Activated naive CD4-positive, alpha-beta T cell treated with anti-CD3 and anti-CD28 coated beads for 36 hours (primary cell): ENCODE data around the gene ST3GAL5. TPM values are rescaled to one million over a fixed set of nuclear protein-coding genes. Genes with fewer than 3 reads are reported as not detected.

Experiments used
- CTCF ChIA-PET: fragments of 350-600 bp; sonication (Branson Sonifier 250); formaldehyde crosslinking; loops from one replicate; lab custom pipeline; 2021; ENCODE audit warnings: antibody characterized with exemption; lab: Charles Lee
- DNase-seq: peaks from one replicate; pipeline ENCODE4 v3.0.0-alpha.2; 2020
- H3K27ac Mint-ChIP-seq: one replicate; pipeline ENCODE4 v1.8.0; 2021; ENCODE audit warnings: mild to moderate bottlenecking, mixed read lengths
- H3K27me3 Mint-ChIP-seq: one replicate; pipeline ENCODE4 v1.8.0; 2021; ENCODE audit warnings: low read depth, mixed read lengths
- H3K36me3 Mint-ChIP-seq: one replicate; pipeline ENCODE4 v1.8.0; 2021; ENCODE audit warnings: low read depth, mixed read lengths
- H3K4me1 Mint-ChIP-seq: one replicate; pipeline ENCODE4 v1.8.0; 2021; ENCODE audit warnings: low read depth, mixed read lengths
- H3K4me3 Mint-ChIP-seq: one replicate; pipeline ENCODE4 v1.8.0; 2021; ENCODE audit warnings: mild to moderate bottlenecking, moderate library complexity, mixed read lengths
- H3K9me3 Mint-ChIP-seq: one replicate; pipeline ENCODE4 v1.8.0; 2021; ENCODE audit warnings: mixed read lengths
- intact Hi-C: fragments of 100-400 bp; cut with micrococcal nuclease; formaldehyde crosslinking; loops from one replicate; pipeline ENCODE4 v1.15.1; 2023
- total RNA-seq, 2 experiments: library from RNA; stranded (reverse); gene quantifications; one replicate each; pipeline ENCODE4 v1.2.3, GENCODE V29; 2021

Gene ST3GAL5
- total RNA-seq, 2 experiments from 2014 or later, result 9.5 to 10.4 TPM

DNA sequence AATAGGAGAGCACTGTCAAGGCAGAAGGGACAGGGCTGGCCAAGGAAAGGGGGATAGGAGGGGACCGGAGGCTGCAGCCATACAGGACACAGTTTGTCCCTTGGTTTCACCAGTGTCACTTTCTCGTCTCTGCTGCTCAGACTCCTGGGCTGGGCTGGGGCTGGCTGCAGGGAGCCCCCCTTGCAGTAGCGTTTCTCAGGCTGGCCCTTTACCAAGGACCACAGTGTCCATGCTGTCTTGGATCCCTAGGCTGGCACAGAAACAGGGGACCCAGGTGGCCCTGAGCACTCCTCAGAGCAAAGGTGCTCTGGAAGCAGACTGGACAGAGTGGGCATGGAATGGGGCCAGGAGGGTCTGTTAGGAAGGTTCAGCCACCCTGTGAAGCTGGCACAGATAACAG is 100.2 kb downstream of the ST3GAL5 start:
- CTCF ChIA-PET, result no interaction called here
- no peak for DNase-seq
- Mint-ChIP-seq H3K27ac (no peak overlapping the region), H3K27me3 (no peaks in the 10 kb centered on the region), H3K4me1 (no peaks in the 10 kb centered on the region), H3K36me3 (no peaks in the 10 kb centered on the region), H3K9me3 (no peaks in the 10 kb centered on the region), H3K4me3 (no peak overlapping the region)
- intact Hi-C loops, result no loop called here

DNA sequence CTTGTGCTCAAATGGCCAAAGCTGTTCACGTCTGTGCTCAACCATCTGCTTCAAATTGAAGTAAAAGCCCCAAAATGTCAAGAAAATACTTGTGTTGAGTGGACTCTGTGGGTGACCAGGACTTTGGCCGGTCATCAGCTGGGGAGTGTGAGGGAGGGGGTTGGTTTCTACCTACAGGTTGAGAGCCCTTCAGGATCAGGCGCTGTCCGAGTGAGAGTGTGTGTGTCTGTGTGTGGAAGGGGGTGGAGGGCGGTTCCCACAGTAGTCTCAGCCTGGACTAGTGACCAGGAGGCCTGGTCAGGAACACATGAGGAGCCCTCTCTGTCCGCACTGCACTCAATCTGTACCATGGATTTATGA is 100.8 kb downstream of the ST3GAL5 start:
- intact Hi-C loops, result no loop called here
- no peak for DNase-seq
- Mint-ChIP-seq H3K27me3 (no peaks in the 10 kb centered on the region), H3K36me3 (no peaks in the 10 kb centered on the region), H3K9me3 (no peaks in the 10 kb centered on the region), H3K4me3 (no peak overlapping the region), H3K4me1 (no peaks in the 10 kb centered on the region), H3K27ac (no peak overlapping the region)
- CTCF ChIA-PET, result no interaction called here

DNA sequence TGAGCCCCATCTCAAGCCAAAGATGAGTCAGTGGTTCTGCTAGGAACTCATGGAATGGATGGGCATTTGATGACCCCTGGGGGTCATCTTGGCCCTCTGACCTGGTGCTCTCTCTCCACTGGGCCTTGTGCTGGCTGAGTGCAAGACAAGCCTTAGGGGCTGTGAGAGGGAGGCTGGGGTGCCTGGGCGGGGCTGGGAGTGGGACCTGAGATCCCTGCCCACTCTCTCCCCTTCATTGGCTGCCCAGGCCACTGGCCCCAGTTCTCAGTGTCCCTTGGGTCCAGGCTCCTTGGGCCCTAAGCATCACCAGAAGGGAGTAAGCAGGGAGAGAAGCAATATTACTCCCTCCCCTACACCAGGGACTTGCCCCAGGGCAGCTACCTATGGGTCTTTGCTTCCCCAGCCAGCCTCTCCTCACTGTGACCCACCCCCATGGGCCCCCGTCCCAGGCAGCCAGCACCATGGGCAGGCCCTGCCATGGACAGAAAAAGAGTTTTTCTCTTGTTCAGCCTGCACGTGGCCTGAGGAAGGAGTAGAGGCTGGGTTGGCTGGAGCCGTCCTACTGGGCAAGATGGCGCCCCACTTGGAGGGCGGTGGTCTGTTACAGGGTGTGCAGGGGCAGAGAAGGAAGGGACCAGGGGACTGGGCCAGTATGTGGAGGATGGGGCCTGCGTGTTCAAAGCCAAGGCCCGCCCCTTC is 101.4 kb downstream of the ST3GAL5 start:
- no peak overlapping the region for H3K27ac Mint-ChIP-seq
- H3K4me3 Mint-ChIP-seq, result no peak overlapping the region
- CTCF ChIA-PET, result no interaction called here
- intact Hi-C loops, result no loop called here
- no peaks in the 10 kb centered on the region for H3K36me3 Mint-ChIP-seq
- H3K4me1 Mint-ChIP-seq, result no peaks in the 10 kb centered on the region
- no peaks in the 10 kb centered on the region for H3K9me3 Mint-ChIP-seq
- H3K27me3 Mint-ChIP-seq, result no peaks in the 10 kb centered on the region
- DNase-seq, result no peak

Other genes with a start within 250 kb of the ST3GAL5 start
- not detected for gene SFTPB, start 220.8 kb downstream of the ST3GAL5 start, total RNA-seq
- 1 to 10 TPM; 2.6 to 3.2 TPM for gene GNLY, start 194.6 kb downstream of the ST3GAL5 start, total RNA-seq
- gene ATOH8, start 135.0 kb downstream of the ST3GAL5 start, total RNA-seq, result not detected
- 10 to 100 TPM; 25.3 to 27.1 TPM for gene POLR1A, start 216.9 kb upstream of the ST3GAL5 start, total RNA-seq
- 100 to 1,000 TPM; 195 to 200 TPM for gene PTCD3, start 217.2 kb upstream of the ST3GAL5 start, total RNA-seq